Measurements from ENCODE around the gene CTNNA3.
"Not testable (repeated sequence)": the region's sequence is repeated elsewhere in the genome, so short reads cannot be mapped to it uniquely, and the experiment has no call there.

CTNNA3 gene

GRCh38 chr10:66505003-66505657 is 1190.9 kb downstream of the CTNNA3 start:
- no peak for DNase-seq

GRCh38 chr10:66501356-66501755 is 1194.6 kb downstream of the CTNNA3 start:
- DNase-seq = no peak

GRCh38 chr10:66483966-66484365 is 1212.0 kb downstream of the CTNNA3 start:
- DNase-seq = no peak

GRCh38 chr10:66472156-66472555 is 1223.8 kb downstream of the CTNNA3 start:
- DNase-seq = no peak

GRCh38 chr10:66467042-66467441 is 1229.0 kb downstream of the CTNNA3 start:
- DNase-seq = no peak

GRCh38 chr10:66466622-66467021 is 1229.4 kb downstream of the CTNNA3 start:
- no peak for DNase-seq

GRCh38 chr10:66463611-66464010 is 1232.4 kb downstream of the CTNNA3 start:
- DNase-seq = no peak

GRCh38 chr10:66457629-66458028 is 1238.4 kb downstream of the CTNNA3 start:
- no peak for DNase-seq

- no peak for DNase-seq
Observed at GRCh38 chr10:66455304-66455703, 1240.7 kb downstream of the CTNNA3 start.

- no peak for DNase-seq
Observed at GRCh38 chr10:66440568-66440967, 1255.4 kb downstream of the CTNNA3 start.

- DNase-seq = no peak
Observed at GRCh38 chr10:66414943-66415342, 1281.1 kb downstream of the CTNNA3 start.

- DNase-seq = no peak
Observed at GRCh38 chr10:66405566-66405965, 1290.4 kb downstream of the CTNNA3 start.

- DNase-seq = no peak
Observed at GRCh38 chr10:66398669-66399068, 1297.3 kb downstream of the CTNNA3 start.

- DNase-seq = no peak
Observed at GRCh38 chr10:66394342-66395063, 1301.5 kb downstream of the CTNNA3 start.

- DNase-seq = no peak
Observed at GRCh38 chr10:66390926-66391325, 1305.1 kb downstream of the CTNNA3 start.

GRCh38 chr10:66381045-66381444 is 1315.0 kb downstream of the CTNNA3 start:
- no peak for DNase-seq

- no peak for DNase-seq
Observed at GRCh38 chr10:66378117-66378876, 1317.7 kb downstream of the CTNNA3 start.

GRCh38 chr10:66368146-66368545 is 1327.8 kb downstream of the CTNNA3 start:
- DNase-seq = no peak

- no peak for DNase-seq
Observed at GRCh38 chr10:66366163-66366562, 1329.8 kb downstream of the CTNNA3 start.

GRCh38 chr10:66365686-66366085 is 1330.3 kb downstream of the CTNNA3 start:
- no peak for DNase-seq

- no peak for DNase-seq
Observed at GRCh38 chr10:66362522-66362921, 1333.5 kb downstream of the CTNNA3 start.

- not testable (repeated sequence) for DNase-seq
Observed at GRCh38 chr10:66353822-66354221, 1342.2 kb downstream of the CTNNA3 start.

GRCh38 chr10:66353422-66353821 is 1342.6 kb downstream of the CTNNA3 start:
- DNase-seq = no peak

All from CD4-positive, alpha-beta T cell treated with Interleukin-10 for 1 hour (primary cell).